SK-N-SH (cell line): ENCODE data around the gene NRG3. TPM values are rescaled to one million over a fixed set of nuclear protein-coding genes. Genes with fewer than 3 reads are reported as not detected.

Source experiments
- CTCF ChIA-PET: fragments of 300-600, 350-600 bp; formaldehyde crosslinking; extraction: SDS; loops from one replicate; lab custom pipeline; 2021; lab: Yijun Ruan, JAX
- POLR2A ChIA-PET: fragments of 350-600 bp; sonication (Branson Sonifier 250); formaldehyde crosslinking; extraction: SDS; loops from one replicate; lab custom pipeline; 2020; ENCODE audit warnings: antibody characterized with exemption, inconsistent platforms; lab: Yijun Ruan, JAX
- DNase-seq: peaks from one replicate; pipeline ENCODE4 v3.0.0; 2012
- H2AFZ ChIP-seq: fragments of 200-600 bp; sonication (generic); 2 replicates; pipeline ENCODE4 v1.8.1; 2016; ENCODE audit warnings: antibody characterized with exemption, mild to moderate bottlenecking, low read depth
- H3F3A ChIP-seq: fragments of 200-600 bp; sonication (generic); replicated peaks from 2 replicates; pipeline ENCODE3; 2016; ENCODE audit warnings: antibody characterized with exemption, mild to moderate bottlenecking; ENCODE audit not compliant: insufficient read depth
- H3K27ac ChIP-seq, 2 experiments: fragments of 200-500 bp in 1 of 2; fragments of 200-600 bp in 1 of 2; sonication (Bioruptor generic) in 1 of 2; sonication (generic), shearing (Covaris generic) in 1 of 2; 2 replicates each; pipeline versions ENCODE4 v1.5.1 to v1.6.1; 2014 to 2016; ENCODE audit warnings: low read depth in 2 of 2, inconsistent platforms in 1 of 2, low read length in 1 of 2, mild to moderate bottlenecking in 1 of 2, mixed read lengths in 1 of 2
- H3K27me3 ChIP-seq: fragments of 200-600 bp; sonication (generic), shearing (Covaris generic); 2 replicates; pipeline ENCODE4 v1.6.1; 2016; ENCODE audit warnings: mixed run types; ENCODE audit not compliant: insufficient read depth
- H3K36me3 ChIP-seq, 2 experiments: fragments of 200-500 bp in 1 of 2; fragments of 200-600 bp in 1 of 2; sonication (Bioruptor generic) in 1 of 2; sonication (generic) in 1 of 2; replicated peaks in 1 of 2; 2 replicates each; pipeline versions ENCODE3 to v1.5.1; 2014 to 2016; ENCODE audit warnings: low read length in 1 of 2, mild to moderate bottlenecking in 1 of 2; ENCODE audit not compliant: insufficient read depth in 2 of 2, control insufficient read depth in 1 of 2
- H3K4me1 ChIP-seq, 2 experiments: fragments of 200-500 bp in 1 of 2; fragments of 200-600 bp in 1 of 2; sonication (Bioruptor generic) in 1 of 2; sonication (generic), shearing (Covaris generic) in 1 of 2; 2 replicates each; pipeline versions ENCODE4 v1.5.1 to v1.6.1; 2014 to 2016; ENCODE audit warnings: low read depth in 1 of 2, low read length in 1 of 2, mixed run types in 1 of 2; ENCODE audit not compliant: insufficient read depth in 2 of 2, control insufficient read depth in 1 of 2
- H3K4me2 ChIP-seq: fragments of 200-600 bp; sonication (generic), shearing (Covaris generic); 2 replicates; pipeline ENCODE4 v1.6.1; 2017; ENCODE audit warnings: mixed run types
- H3K4me3 ChIP-seq, 2 experiments: fragments of 200-500 bp in 1 of 2; fragments of 200-600 bp in 1 of 2; sonication (Bioruptor generic) in 1 of 2; sonication (generic), shearing (Covaris generic) in 1 of 2; 2 replicates each; pipeline versions ENCODE4 v1.5.1 to v1.8.1; 2014 to 2016; ENCODE audit warnings: low read depth in 2 of 2, inconsistent platforms in 1 of 2, low read length in 1 of 2, mild to moderate bottlenecking in 1 of 2, mixed read lengths in 1 of 2, moderate library complexity in 1 of 2
- H3K79me2 ChIP-seq: fragments of 200-600 bp; sonication (generic); 2 replicates; pipeline ENCODE4 v1.8.1; 2017; ENCODE audit warnings: mild to moderate bottlenecking; ENCODE audit not compliant: insufficient read depth
- H3K9ac ChIP-seq: fragments of 200-600 bp; sonication (generic); 2 replicates; pipeline ENCODE4 v1.6.1; 2017; ENCODE audit warnings: mixed run types
- H3K9me2 ChIP-seq: fragments of 200-600 bp; sonication (generic); 2 replicates; pipeline ENCODE4 v1.6.1; 2017; ENCODE audit warnings: mixed run types
- H3K9me3 ChIP-seq: fragments of 200-600 bp; sonication (generic); 2 replicates; pipeline ENCODE4 v1.6.1; 2017; ENCODE audit warnings: mixed run types, mild to moderate bottlenecking, moderate library complexity
- H4K20me1 ChIP-seq: fragments of 200-600 bp; sonication (generic); 2 replicates; pipeline ENCODE4 v1.6.1; 2017; ENCODE audit warnings: mild to moderate bottlenecking, mixed run types; ENCODE audit not compliant: insufficient read depth
- EP300 ChIP-seq, 2 experiments: IDR thresholded peaks; 2 replicates each; pipeline versions ENCODE4 v1.4.0 to v1.6.1; 2012; ENCODE audit warnings: borderline replicate concordance in 1 of 2, low read depth in 1 of 2, low read length in 1 of 2
- EZH2phosphoT487 ChIP-seq: fragments of 200-600 bp; sonication (generic); IDR thresholded peaks from 2 replicates; pipeline ENCODE4 v1.6.1; 2017; ENCODE audit warnings: low read depth, mixed run types, mild to moderate bottlenecking, antibody characterized with exemption, moderate library complexity, borderline replicate concordance
- FOXM1 ChIP-seq: IDR thresholded peaks from 2 replicates; pipeline ENCODE4 v1.4.0; 2012; ENCODE audit warnings: low read depth, mild to moderate bottlenecking
- GABPA ChIP-seq: IDR thresholded peaks from 2 replicates; pipeline ENCODE4 v1.4.0; 2012; ENCODE audit warnings: low read depth, mild to moderate bottlenecking
- MEF2A ChIP-seq: IDR thresholded peaks from 2 replicates; pipeline ENCODE4 v1.4.0; 2012; ENCODE audit warnings: low read depth, borderline replicate concordance
- RCOR1 ChIP-seq: fragments of 150-350 bp; IDR thresholded peaks from 2 replicates; pipeline ENCODE4 v1.6.1; 2017; ENCODE audit warnings: antibody characterized with exemption, low read length
- RXRA ChIP-seq: IDR thresholded peaks from 2 replicates; pipeline ENCODE4 v1.4.0; 2012; ENCODE audit warnings: low read depth, mild to moderate bottlenecking, borderline replicate concordance
- TAF1 ChIP-seq: IDR thresholded peaks from 2 replicates; pipeline ENCODE4 v1.6.1; 2012; ENCODE audit warnings: low read depth, mild to moderate bottlenecking, low read length, moderate library complexity, borderline replicate concordance
- WGBS: methylation state at CpG from one replicate; pipeline ENCODE4 v1.1.6; 2017; ENCODE audit warnings: low lambda C conversion rate; 5-methylcytosine and 5-hydroxymethylcytosine counted together
- polyA plus RNA-seq, 3 experiments: library from polyadenylated mRNA; depleted of rRNA; stranded (reverse); fragments of >200 nt; gene quantifications; 2 replicates each; pipeline ENCODE4 v1.2.3, GENCODE V29; 2012
- TF ChIP-seq, protein P1 (sequence below): IDR thresholded peaks from 2 replicates; pipeline ENCODE4 v1.4.0; 2012; ENCODE audit warnings: low read depth, borderline replicate concordance
- TF ChIP-seq, protein P2 (sequence below): IDR thresholded peaks from 2 replicates; pipeline ENCODE4; 2012
- TF ChIP-seq, protein P3 (sequence below): fragments of 150-350 bp; IDR thresholded peaks from 2 replicates; pipeline ENCODE4 v1.6.1; 2016; ENCODE audit warnings: mild to moderate bottlenecking, low read depth, low read length
- TF ChIP-seq, protein P4 (sequence below): IDR thresholded peaks from 2 replicates; pipeline ENCODE4 v1.4.0; 2012; ENCODE audit warnings: low read depth
- TF ChIP-seq, protein P5 (sequence below): IDR thresholded peaks from 2 replicates; pipeline ENCODE4 v1.4.0; 2012; ENCODE audit warnings: low read depth, borderline replicate concordance
- TF ChIP-seq, protein P6 (sequence below): fragments of 150-350 bp; IDR thresholded peaks from 2 replicates; pipeline ENCODE4 v1.6.1; 2017; ENCODE audit warnings: antibody characterized with exemption, low read length, low read depth, borderline replicate concordance

The NRG3 gene
- polyA plus RNA-seq, 1 of the 3 experiments (the other 2 are of a cell fraction) = 0.03 TPM

DNA sequence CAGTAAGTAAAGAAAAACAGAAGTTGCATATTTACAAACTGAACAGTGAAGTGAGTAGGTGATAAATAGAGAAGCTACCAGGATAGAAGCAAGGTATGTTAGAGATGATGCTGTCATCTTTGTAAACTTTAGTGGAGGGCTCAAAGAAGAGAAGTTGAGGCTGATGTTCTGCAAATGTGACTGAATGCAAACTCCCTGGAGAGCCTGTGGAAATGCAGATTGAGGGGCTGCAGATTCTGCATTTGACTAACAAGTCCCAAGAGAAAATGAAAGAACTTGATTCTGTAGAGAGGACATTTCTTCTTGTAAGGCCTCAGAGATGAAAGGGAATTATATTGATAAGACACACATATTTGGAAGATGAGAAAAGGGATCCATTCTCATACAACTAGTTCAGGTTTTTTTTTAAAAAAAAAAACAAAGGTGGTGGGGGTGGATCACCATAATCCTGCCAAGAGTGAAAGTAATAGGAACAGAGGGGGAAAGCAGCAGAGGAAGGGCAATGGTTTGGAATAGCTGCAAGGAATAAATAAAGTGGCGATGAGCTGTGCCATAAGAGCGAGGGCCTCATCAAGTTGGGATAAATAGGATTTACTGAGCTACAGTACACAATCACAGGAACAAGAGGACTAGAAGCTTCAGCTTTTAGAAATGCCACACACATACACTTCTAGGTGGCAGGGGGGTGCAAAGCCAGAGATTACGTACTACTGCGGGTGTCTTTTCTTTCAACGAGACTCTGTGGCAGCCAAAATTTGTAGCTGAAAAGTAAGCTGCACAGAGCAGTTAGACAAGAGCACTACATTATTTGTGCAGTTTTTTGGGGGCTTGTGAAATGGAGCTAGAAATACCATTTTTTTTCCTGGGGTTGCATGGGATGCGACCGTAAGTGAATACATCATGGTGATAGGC lies 778.5 kb downstream of the NRG3 start:
- H3F3A ChIP-seq = peaks cover 8% of the 10 kb centered on the region
- H3K27me3 ChIP-seq = no peaks in the 10 kb centered on the region
- no peaks in the 10 kb centered on the region for H4K20me1 ChIP-seq
- no peak for DNase-seq
- H3K4me3 ChIP-seq = no peak overlapping the region
- WGBS = 90% methylated on average over 5 of the region's 7 CpGs
- TF ChIP-seq RXRA = no peak
- no peak for TF ChIP-seq TAF1
- no peak for TF ChIP-seq GABPA
- TF ChIP-seq, protein P1, sequence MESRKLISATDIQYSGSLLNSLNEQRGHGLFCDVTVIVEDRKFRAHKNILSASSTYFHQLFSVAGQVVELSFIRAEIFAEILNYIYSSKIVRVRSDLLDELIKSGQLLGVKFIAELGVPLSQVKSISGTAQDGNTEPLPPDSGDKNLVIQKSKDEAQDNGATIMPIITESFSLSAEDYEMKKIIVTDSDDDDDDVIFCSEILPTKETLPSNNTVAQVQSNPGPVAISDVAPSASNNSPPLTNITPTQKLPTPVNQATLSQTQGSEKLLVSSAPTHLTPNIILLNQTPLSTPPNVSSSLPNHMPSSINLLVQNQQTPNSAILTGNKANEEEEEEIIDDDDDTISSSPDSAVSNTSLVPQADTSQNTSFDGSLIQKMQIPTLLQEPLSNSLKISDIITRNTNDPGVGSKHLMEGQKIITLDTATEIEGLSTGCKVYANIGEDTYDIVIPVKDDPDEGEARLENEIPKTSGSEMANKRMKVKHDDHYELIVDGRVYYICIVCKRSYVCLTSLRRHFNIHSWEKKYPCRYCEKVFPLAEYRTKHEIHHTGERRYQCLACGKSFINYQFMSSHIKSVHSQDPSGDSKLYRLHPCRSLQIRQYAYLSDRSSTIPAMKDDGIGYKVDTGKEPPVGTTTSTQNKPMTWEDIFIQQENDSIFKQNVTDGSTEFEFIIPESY = no peak
- TF ChIP-seq EZH2phosphoT487 = no peak
- TF ChIP-seq, protein P2, sequence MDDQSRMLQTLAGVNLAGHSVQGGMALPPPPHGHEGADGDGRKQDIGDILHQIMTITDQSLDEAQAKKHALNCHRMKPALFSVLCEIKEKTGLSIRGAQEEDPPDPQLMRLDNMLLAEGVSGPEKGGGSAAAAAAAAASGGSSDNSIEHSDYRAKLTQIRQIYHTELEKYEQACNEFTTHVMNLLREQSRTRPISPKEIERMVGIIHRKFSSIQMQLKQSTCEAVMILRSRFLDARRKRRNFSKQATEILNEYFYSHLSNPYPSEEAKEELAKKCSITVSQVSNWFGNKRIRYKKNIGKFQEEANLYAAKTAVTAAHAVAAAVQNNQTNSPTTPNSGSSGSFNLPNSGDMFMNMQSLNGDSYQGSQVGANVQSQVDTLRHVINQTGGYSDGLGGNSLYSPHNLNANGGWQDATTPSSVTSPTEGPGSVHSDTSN = no peak
- TF ChIP-seq, protein P3, sequence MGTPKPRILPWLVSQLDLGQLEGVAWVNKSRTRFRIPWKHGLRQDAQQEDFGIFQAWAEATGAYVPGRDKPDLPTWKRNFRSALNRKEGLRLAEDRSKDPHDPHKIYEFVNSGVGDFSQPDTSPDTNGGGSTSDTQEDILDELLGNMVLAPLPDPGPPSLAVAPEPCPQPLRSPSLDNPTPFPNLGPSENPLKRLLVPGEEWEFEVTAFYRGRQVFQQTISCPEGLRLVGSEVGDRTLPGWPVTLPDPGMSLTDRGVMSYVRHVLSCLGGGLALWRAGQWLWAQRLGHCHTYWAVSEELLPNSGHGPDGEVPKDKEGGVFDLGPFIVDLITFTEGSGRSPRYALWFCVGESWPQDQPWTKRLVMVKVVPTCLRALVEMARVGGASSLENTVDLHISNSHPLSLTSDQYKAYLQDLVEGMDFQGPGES = no peak
- no peaks in the 10 kb centered on the region for H3K36me3 ChIP-seq
- no peak overlapping the region for H3K27ac ChIP-seq
- H3K9ac ChIP-seq = no peak overlapping the region
- no peaks in the 10 kb centered on the region for H3K79me2 ChIP-seq
- ChIA-PET CTCF (no interaction called here), POLR2A (no interaction called here)
- no peaks in the 10 kb centered on the region for H3K9me3 ChIP-seq
- H2AFZ ChIP-seq = no peak overlapping the region
- H3K4me1 ChIP-seq = no peaks in the 10 kb centered on the region
- H3K4me2 ChIP-seq = no peak overlapping the region
- H3K9me2 ChIP-seq = no peaks in the 10 kb centered on the region

DNA sequence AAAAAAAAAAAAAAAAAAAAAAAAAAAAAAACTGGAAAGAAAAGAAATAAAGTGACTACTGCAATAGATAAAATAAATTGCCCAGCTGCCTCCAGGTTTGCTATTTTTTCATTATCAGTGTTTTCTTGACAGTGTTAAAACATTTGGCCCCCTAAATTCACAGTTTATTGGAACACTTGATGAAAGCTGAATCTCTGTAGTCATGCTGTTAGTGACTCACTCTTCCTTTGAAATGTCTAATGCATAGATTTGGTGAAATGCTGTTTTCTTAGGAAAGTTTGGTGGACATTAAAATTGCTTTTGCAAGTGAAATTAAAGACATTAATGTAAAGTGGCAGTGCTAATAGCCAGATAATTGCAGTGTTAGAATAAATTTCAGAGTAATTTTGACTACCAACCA lies 785.2 kb downstream of the NRG3 start:
- Histone ChIP-seq H3K27me3 (no peaks in the 10 kb centered on the region), H3K27ac (peak overlapping the region in 1 of 2 experiments; percentile 54; a peak in 2 of 4 replicates), H3K36me3 (no peaks in the 10 kb centered on the region), H3K9ac (no peak overlapping the region), H3F3A (peaks cover 8% of the 10 kb centered on the region), H2AFZ (peak overlapping the region; percentile 63; the same call in 1 of the 2 replicates), H3K4me2 (peak overlapping the region; percentile 49; the same call in 1 of the 2 replicates), H3K4me1 (peaks cover 3 to 5% of the 10 kb centered on the region in 2 experiments; a peak in 2 of 4 replicates), H3K4me3 (no peak overlapping the region), H3K9me2 (no peaks in the 10 kb centered on the region), H3K9me3 (no peaks in the 10 kb centered on the region), H3K79me2 (no peaks in the 10 kb centered on the region), H4K20me1 (no peaks in the 10 kb centered on the region)
- ChIA-PET POLR2A (no interaction called here), CTCF (no interaction called here)
- no peak for DNase-seq
- TF ChIP-seq, protein P4, sequence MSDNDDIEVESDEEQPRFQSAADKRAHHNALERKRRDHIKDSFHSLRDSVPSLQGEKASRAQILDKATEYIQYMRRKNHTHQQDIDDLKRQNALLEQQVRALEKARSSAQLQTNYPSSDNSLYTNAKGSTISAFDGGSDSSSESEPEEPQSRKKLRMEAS = no peak
- TF ChIP-seq FOXM1 (no peak), MEF2A (no peak), EP300 (IDR thresholded peaks at IDR 0.05; ENCODE audit: borderline replicate concordance in 1 of 2, low read depth in 1 of 2, low read length in 1 of 2) (no peak), RCOR1 (no peak)
- TF ChIP-seq, protein P2 = peak; percentile 18; the same call in 1 of the 2 replicates
- TF ChIP-seq, protein P1 = no peak
- TF ChIP-seq, protein P5, sequence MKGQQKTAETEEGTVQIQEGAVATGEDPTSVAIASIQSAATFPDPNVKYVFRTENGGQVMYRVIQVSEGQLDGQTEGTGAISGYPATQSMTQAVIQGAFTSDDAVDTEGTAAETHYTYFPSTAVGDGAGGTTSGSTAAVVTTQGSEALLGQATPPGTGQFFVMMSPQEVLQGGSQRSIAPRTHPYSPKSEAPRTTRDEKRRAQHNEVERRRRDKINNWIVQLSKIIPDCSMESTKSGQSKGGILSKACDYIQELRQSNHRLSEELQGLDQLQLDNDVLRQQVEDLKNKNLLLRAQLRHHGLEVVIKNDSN = no peak
- TF ChIP-seq, protein P6, sequence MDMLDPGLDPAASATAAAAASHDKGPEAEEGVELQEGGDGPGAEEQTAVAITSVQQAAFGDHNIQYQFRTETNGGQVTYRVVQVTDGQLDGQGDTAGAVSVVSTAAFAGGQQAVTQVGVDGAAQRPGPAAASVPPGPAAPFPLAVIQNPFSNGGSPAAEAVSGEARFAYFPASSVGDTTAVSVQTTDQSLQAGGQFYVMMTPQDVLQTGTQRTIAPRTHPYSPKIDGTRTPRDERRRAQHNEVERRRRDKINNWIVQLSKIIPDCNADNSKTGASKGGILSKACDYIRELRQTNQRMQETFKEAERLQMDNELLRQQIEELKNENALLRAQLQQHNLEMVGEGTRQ = no peak
